ENCODE results near the gene CLTA.

- no peak for TF ChIP-seq CTCF (conservative IDR thresholded peaks at IDR 0.05)
- TF ChIP-seq EZH2 (IDR thresholded peaks at IDR 0.05; ENCODE audit: low read depth) = no peak
Measured at GRCh38 chr9:36149197-36149596, 41.5 kb upstream of the CLTA start.

Data from PC-9 (cell line).